Tibial artery (tissue), 4 donors: Measurements from ENCODE around the gene COL6A3.

ENCODE experiments used
- DNase-seq, 2 donors: peaks; one replicate each; pipeline ENCODE4 v3.0.0-alpha.2; 2019
- H3K27ac ChIP-seq, 2 donors: fragments of 200-600 bp; sonication (generic) in 1 of 2; 1 replicate in 1 of 2; 2 replicates in 1 of 2; pipeline ENCODE4 v1.5.1; 2018 to 2019; ENCODE audit warnings: mild to moderate bottlenecking in 1 of 2
- H3K27me3 ChIP-seq, 2 donors: fragments of 200-600 bp; sonication (generic) in 1 of 2; one replicate each; pipeline versions ENCODE4 v1.5.1 to v1.6.0; 2016 to 2019
- H3K36me3 ChIP-seq, 3 donors: fragments of 200-600 bp; sonication (generic) in 2 of 3; one replicate each; pipeline ENCODE4 v1.5.1; 2016 to 2019; ENCODE audit warnings: mild to moderate bottlenecking in 2 of 3
- H3K4me1 ChIP-seq, 4 donors: fragments of 200-600 bp; sonication (generic) in 2 of 4; 1 replicate in 3 of 4; 2 replicates in 1 of 4; pipeline ENCODE4 v1.5.1; 2016 to 2019
- H3K4me3 ChIP-seq, 2 donors: fragments of 200-600 bp; sonication (generic) in 1 of 2; 1 replicate in 1 of 2; 2 replicates in 1 of 2; pipeline ENCODE4 v1.5.1; 2018 to 2019; ENCODE audit warnings: mild to moderate bottlenecking in 2 of 2
- H3K9me3 ChIP-seq, 3 donors: fragments of 200-600 bp; sonication (generic) in 1 of 3; one replicate each; pipeline ENCODE4 v1.5.1; 2016 to 2019
- CTCF ChIP-seq, 2 experiments: fragments of 200-600 bp in 1 of 2; fragments of 450-650 bp in 1 of 2; IDR thresholded peaks; one replicate each; pipeline ENCODE4 v1.5.1; 2017 to 2019; ENCODE audit warnings: antibody characterized with exemption in 2 of 2, mild to moderate bottlenecking in 1 of 2, moderate library complexity in 1 of 2
- intact Hi-C: fragments of 100-400 bp; cut with DNase I; formaldehyde crosslinking; loops from one replicate; pipeline ENCODE4 v1.15.0; 2023; ENCODE audit warnings: low total_unique reads

The COL6A3 gene

GRCh38 chr2:237309011-237309410 is 105.0 kb downstream of the COL6A3 start:
- Histone ChIP-seq H3K9me3 (no peaks in the 10 kb centered on the region), H3K4me3 (no peak overlapping the region), H3K27me3 (no peaks in the 10 kb centered on the region), H3K27ac (peak overlapping the region; percentile 94 to 98), H3K4me1 (peaks cover 0 to 66% (median 30%) of the 10 kb centered on the region in 4 donors), H3K36me3 (no peaks in the 10 kb centered on the region)
- no peak for TF ChIP-seq CTCF (IDR thresholded peaks at IDR 0.05)
- intact Hi-C loops: no loop called here
- DNase-seq: no peak

GRCh38 chr2:237307474-237307873 is 106.5 kb downstream of the COL6A3 start:
- H3K9me3 ChIP-seq: no peaks in the 10 kb centered on the region
- no peaks in the 10 kb centered on the region for H3K27me3 ChIP-seq
- no peaks in the 10 kb centered on the region for H3K36me3 ChIP-seq
- peaks cover 0 to 62% (median 27%) of the 10 kb centered on the region in 4 donors for H3K4me1 ChIP-seq
- no peak for TF ChIP-seq CTCF (IDR thresholded peaks at IDR 0.05)
- H3K27ac ChIP-seq: peak overlapping the region; percentile 94 to 98
- intact Hi-C loops: no loop called here
- no peak for DNase-seq
- H3K4me3 ChIP-seq: no peak overlapping the region

GRCh38 chr2:237306787-237307170 is 107.2 kb downstream of the COL6A3 start:
- Histone ChIP-seq H3K4me3 (no peak overlapping the region), H3K4me1 (peaks cover 0 to 62% (median 27%) of the 10 kb centered on the region in 4 donors), H3K27ac (peak overlapping the region; percentile 94 to 98), H3K9me3 (no peaks in the 10 kb centered on the region), H3K36me3 (no peaks in the 10 kb centered on the region), H3K27me3 (no peaks in the 10 kb centered on the region)
- intact Hi-C loops: no loop called here
- TF ChIP-seq CTCF (IDR thresholded peaks at IDR 0.05): no peak
- DNase-seq: no peak

- no peak overlapping the region for H3K4me3 ChIP-seq
- no peak for TF ChIP-seq CTCF (IDR thresholded peaks at IDR 0.05)
- peak overlapping the region; percentile 94 to 98 for H3K27ac ChIP-seq
- no peaks in the 10 kb centered on the region for H3K36me3 ChIP-seq
- peaks cover 0 to 62% (median 27%) of the 10 kb centered on the region in 4 donors for H3K4me1 ChIP-seq
- intact Hi-C loops: no loop called here
- no peaks in the 10 kb centered on the region for H3K27me3 ChIP-seq
- H3K9me3 ChIP-seq: no peaks in the 10 kb centered on the region
- no peak for DNase-seq
Measured at GRCh38 chr2:237306083-237306786, 107.7 kb downstream of the COL6A3 start.

GRCh38 chr2:237305579-237305978 is 108.4 kb downstream of the COL6A3 start:
- peaks cover 0 to 57% (median 25%) of the 10 kb centered on the region in 4 donors for H3K4me1 ChIP-seq
- no peaks in the 10 kb centered on the region for H3K27me3 ChIP-seq
- no peak for TF ChIP-seq CTCF (IDR thresholded peaks at IDR 0.05)
- peak overlapping the region in 1 of 2 donors; percentile 94 for H3K27ac ChIP-seq
- H3K4me3 ChIP-seq: no peak overlapping the region
- no peak for DNase-seq
- H3K36me3 ChIP-seq: no peaks in the 10 kb centered on the region
- no peaks in the 10 kb centered on the region for H3K9me3 ChIP-seq
- intact Hi-C loops: no loop called here
